Measurements from ENCODE around the gene RXRG.
A peak's percentile ranks its signal among the peaks of the same experiment; 100 is the strongest.

The RXRG gene

GRCh38 chr1:165392634-165393571 lies 52.0 kb downstream of the RXRG start:
- Histone ChIP-seq H3K4me1 (ENCODE audit: low read length) (peaks cover 13% of the 10 kb centered on the region), H3K9ac (ENCODE audit: low read length) (no peak overlapping the region), H4K20me1 (ENCODE audit: insufficient read depth, low read length) (peaks cover 46% of the 10 kb centered on the region), H3K27ac (ENCODE audit: low read length) (no peak overlapping the region), H3K79me2 (ENCODE audit: low read length) (no peaks in the 10 kb centered on the region), H2AFZ (ENCODE audit: low read depth, low read length) (no peak overlapping the region), H3K4me3 (ENCODE audit: low read length) (peak overlapping the region; percentile 8; the same call in 1 of the 2 replicates), H3K9me3 (ENCODE audit: insufficient read depth, low read length) (no peaks in the 10 kb centered on the region), H3K27me3 (ENCODE audit: low read depth, low read length) (peaks cover 92% of the 10 kb centered on the region), H3K4me2 (ENCODE audit: low read length) (peak overlapping the region; percentile 49), H3K36me3 (replicated peaks; ENCODE audit: low read depth, low read length) (no peaks in the 10 kb centered on the region)
- TF ChIP-seq CTCF (IDR thresholded peaks at IDR 0.05; ENCODE audit: low read depth, low read length) (peak; percentile 97), EZH2phosphoT487 (IDR thresholded peaks at IDR 0.05; ENCODE audit: low read depth) (no peak)

- Histone ChIP-seq H3K27ac (ENCODE audit: low read length) (no peak overlapping the region), H3K4me1 (ENCODE audit: low read length) (peaks cover 5% of the 10 kb centered on the region), H2AFZ (ENCODE audit: low read depth, low read length) (no peak overlapping the region), H3K4me3 (ENCODE audit: low read length) (no peak overlapping the region), H3K9me3 (ENCODE audit: insufficient read depth, low read length) (no peaks in the 10 kb centered on the region), H3K79me2 (ENCODE audit: low read length) (no peaks in the 10 kb centered on the region), H3K9ac (ENCODE audit: low read length) (no peak overlapping the region), H3K4me2 (ENCODE audit: low read length) (no peak overlapping the region), H3K27me3 (ENCODE audit: low read depth, low read length) (peaks cover 92% of the 10 kb centered on the region), H3K36me3 (replicated peaks; ENCODE audit: low read depth, low read length) (no peaks in the 10 kb centered on the region), H4K20me1 (ENCODE audit: insufficient read depth, low read length) (peaks cover 32% of the 10 kb centered on the region)
- no peak for TF ChIP-seq CTCF (IDR thresholded peaks at IDR 0.05; ENCODE audit: low read depth, low read length)
- no peak for TF ChIP-seq EZH2phosphoT487 (IDR thresholded peaks at IDR 0.05; ENCODE audit: low read depth)
These were observed 55.3 kb downstream of the RXRG start for GRCh38 chr1:165389609-165390008.

- no peak for TF ChIP-seq EZH2phosphoT487 (IDR thresholded peaks at IDR 0.05; ENCODE audit: low read depth)
- no peak for TF ChIP-seq CTCF (IDR thresholded peaks at IDR 0.05; ENCODE audit: low read depth, low read length)
- peaks cover 17% of the 10 kb centered on the region for H4K20me1 ChIP-seq (ENCODE audit: insufficient read depth, low read length)
- no peaks in the 10 kb centered on the region for H3K36me3 ChIP-seq (replicated peaks; ENCODE audit: low read depth, low read length)
- H3K4me1 ChIP-seq (ENCODE audit: low read length): peaks cover under 1% of the 10 kb centered on the region
- no peak overlapping the region for H2AFZ ChIP-seq (ENCODE audit: low read depth, low read length)
- no peaks in the 10 kb centered on the region for H3K79me2 ChIP-seq (ENCODE audit: low read length)
- H3K4me3 ChIP-seq (ENCODE audit: low read length): no peak overlapping the region
- H3K27me3 ChIP-seq (ENCODE audit: low read depth, low read length): peaks cover 94% of the 10 kb centered on the region
- no peak overlapping the region for H3K9ac ChIP-seq (ENCODE audit: low read length)
- H3K4me2 ChIP-seq (ENCODE audit: low read length): no peak overlapping the region
- no peak overlapping the region for H3K27ac ChIP-seq (ENCODE audit: low read length)
- no peaks in the 10 kb centered on the region for H3K9me3 ChIP-seq (ENCODE audit: insufficient read depth, low read length)
These were observed 57.0 kb downstream of the RXRG start for GRCh38 chr1:165387961-165388360.

GRCh38 chr1:165387505-165387904 lies 57.4 kb downstream of the RXRG start:
- H3K79me2 ChIP-seq (ENCODE audit: low read length): no peaks in the 10 kb centered on the region
- H2AFZ ChIP-seq (ENCODE audit: low read depth, low read length): no peak overlapping the region
- no peaks in the 10 kb centered on the region for H3K9me3 ChIP-seq (ENCODE audit: insufficient read depth, low read length)
- H3K4me1 ChIP-seq (ENCODE audit: low read length): no peaks in the 10 kb centered on the region
- H3K4me3 ChIP-seq (ENCODE audit: low read length): no peak overlapping the region
- no peak for TF ChIP-seq CTCF (IDR thresholded peaks at IDR 0.05; ENCODE audit: low read depth, low read length)
- no peak for TF ChIP-seq EZH2phosphoT487 (IDR thresholded peaks at IDR 0.05; ENCODE audit: low read depth)
- peaks cover 14% of the 10 kb centered on the region for H4K20me1 ChIP-seq (ENCODE audit: insufficient read depth, low read length)
- no peak overlapping the region for H3K27ac ChIP-seq (ENCODE audit: low read length)
- no peak overlapping the region for H3K4me2 ChIP-seq (ENCODE audit: low read length)
- H3K36me3 ChIP-seq (replicated peaks; ENCODE audit: low read depth, low read length): no peaks in the 10 kb centered on the region
- H3K9ac ChIP-seq (ENCODE audit: low read length): no peak overlapping the region
- peaks cover 96% of the 10 kb centered on the region for H3K27me3 ChIP-seq (ENCODE audit: low read depth, low read length)
